Measurements from ENCODE around the gene KRTAP4-3. TPM values are rescaled to one million over a fixed set of nuclear protein-coding genes. Genes with fewer than 3 reads are reported as not detected.
"Not testable (repeated sequence)": the region's sequence is repeated elsewhere in the genome, so short reads cannot be mapped to it uniquely, and the experiment has no call there.

Gene KRTAP4-3
- total and polyA plus RNA-seq, 2 donors: not detected

DNA sequence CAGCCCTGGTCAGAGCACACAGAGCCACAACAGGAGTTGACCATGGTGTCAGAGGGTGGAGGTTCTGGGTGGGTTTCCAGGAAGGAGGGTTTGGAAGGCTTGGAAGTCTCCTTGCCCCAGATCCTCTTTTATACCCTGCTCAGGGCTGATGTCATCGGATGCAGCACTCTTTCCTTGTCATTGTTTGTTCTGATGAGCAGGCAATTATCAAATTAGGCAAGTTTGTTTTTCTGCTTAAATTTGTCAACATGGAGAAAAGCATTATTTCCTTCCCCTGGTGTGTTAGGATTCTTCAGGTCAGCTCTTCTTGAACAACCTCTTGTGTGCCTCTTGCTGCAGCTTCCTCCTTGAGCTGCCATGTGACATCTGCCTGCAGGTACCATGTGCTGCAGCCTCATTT, 7.4 kb downstream of the KRTAP4-3 start, which contains the start of gene KRTAP4-4:
KRTAP4-4 (minus strand) TSS at position 101 of the 400 bp plus-strand sequence; CDS start at position 44, 57 bp downstream.
- no peak within 1 kb of the TSS for H3K4me3 ChIP-seq (ENCODE audit: low read length in 2 of 2)
- no peaks in the 10 kb centered on the region for H3K9me3 ChIP-seq (ENCODE audit: control insufficient read depth in 2 of 2, insufficient read depth in 1 of 2, low read length in 1 of 2)
- H3K27ac ChIP-seq (ENCODE audit: low read depth in 1 of 2, low read length in 1 of 2): no peak within 1 kb of the TSS
- H3K27me3 ChIP-seq (ENCODE audit: control insufficient read depth in 2 of 2, insufficient read depth in 1 of 2, low read length in 1 of 2): no peaks in the 10 kb centered on the region
- H3K36me3 ChIP-seq (ENCODE audit: control insufficient read depth in 2 of 2, insufficient read depth in 2 of 2, low read length in 1 of 2): no peaks in the 10 kb centered on the region
- WGBS: 98% methylated on average over 1 of the region's 1 CpG
- DNase-seq (ENCODE audit: low read depth in 6 of 9, low spot score in 9 of 9): no peak
- H3K4me1 ChIP-seq (ENCODE audit: control insufficient read depth in 2 of 2, insufficient read depth in 2 of 2, low read length in 2 of 2): no peaks in the 10 kb centered on the region

GRCh38 chr17:41160190-41160589, 7.8 kb downstream of the KRTAP4-3 start:
- H3K27ac ChIP-seq (ENCODE audit: low read depth in 1 of 2, low read length in 1 of 2); H3K27me3 ChIP-seq (ENCODE audit: control insufficient read depth in 2 of 2, insufficient read depth in 1 of 2, low read length in 1 of 2); H3K4me1 ChIP-seq (ENCODE audit: control insufficient read depth in 2 of 2, insufficient read depth in 2 of 2, low read length in 2 of 2); DNase-seq (ENCODE audit: low read depth in 6 of 9, low spot score in 9 of 9); H3K4me3 ChIP-seq (ENCODE audit: low read length in 2 of 2); H3K36me3 ChIP-seq (ENCODE audit: control insufficient read depth in 2 of 2, insufficient read depth in 2 of 2, low read length in 1 of 2); H3K9me3 ChIP-seq (ENCODE audit: control insufficient read depth in 2 of 2, insufficient read depth in 1 of 2, low read length in 1 of 2): not testable (repeated sequence)
- WGBS: 95% methylated on average over 3 of the region's 3 CpGs

DNA sequence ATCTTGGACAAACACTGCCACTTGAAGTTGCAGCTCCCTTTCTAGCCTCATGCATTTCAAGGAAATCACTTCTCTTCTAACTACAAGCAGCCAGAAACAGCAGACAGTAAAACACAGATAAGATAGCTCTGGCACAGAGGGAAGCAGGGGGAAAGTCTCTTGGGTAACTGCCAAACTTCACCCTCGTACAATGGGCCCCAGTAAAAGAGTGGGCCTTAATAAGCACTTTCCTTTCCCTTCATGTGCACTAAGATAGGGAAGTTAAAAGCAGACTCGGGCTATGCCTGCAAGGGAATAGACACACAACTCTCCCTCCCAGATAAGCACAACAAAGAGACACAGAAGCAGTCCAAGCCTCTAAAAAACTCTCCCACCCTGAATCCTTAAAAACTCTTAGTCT, 14.2 kb downstream of the KRTAP4-3 start:
- Histone ChIP-seq H3K4me3 (ENCODE audit: low read length in 2 of 2) (no peak overlapping the region), H3K4me1 (ENCODE audit: control insufficient read depth in 2 of 2, insufficient read depth in 2 of 2, low read length in 2 of 2) (no peaks in the 10 kb centered on the region), H3K36me3 (ENCODE audit: control insufficient read depth in 2 of 2, insufficient read depth in 2 of 2, low read length in 1 of 2) (no peaks in the 10 kb centered on the region), H3K27me3 (ENCODE audit: control insufficient read depth in 2 of 2, insufficient read depth in 1 of 2, low read length in 1 of 2) (no peaks in the 10 kb centered on the region), H3K9me3 (ENCODE audit: control insufficient read depth in 2 of 2, insufficient read depth in 1 of 2, low read length in 1 of 2) (no peaks in the 10 kb centered on the region), H3K27ac (ENCODE audit: low read depth in 1 of 2, low read length in 1 of 2) (no peak overlapping the region)
- WGBS: 20% methylated on average over 2 of the region's 2 CpGs
- DNase-seq (ENCODE audit: low read depth in 6 of 9, low spot score in 9 of 9): no peak

DNA sequence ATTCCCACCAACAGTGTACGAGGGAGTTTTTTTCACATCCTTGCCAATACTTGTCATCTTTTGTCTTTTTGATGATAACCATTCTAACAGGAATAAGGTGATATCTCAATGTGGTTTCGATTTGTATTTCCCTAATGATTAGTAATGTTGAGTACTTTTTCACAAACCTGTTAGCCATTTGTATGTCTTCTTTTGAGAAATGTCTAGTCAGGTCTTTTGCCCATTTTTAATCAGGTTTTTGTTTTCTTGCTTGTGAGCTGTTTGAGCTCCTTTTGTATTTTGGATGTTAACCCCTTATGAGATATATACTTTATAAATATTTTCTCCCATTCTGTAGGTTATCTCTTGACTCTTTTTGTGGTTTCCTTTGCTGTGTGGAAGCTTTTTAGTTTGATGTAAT, 16.5 kb downstream of the KRTAP4-3 start:
- Histone ChIP-seq H3K4me3 (ENCODE audit: low read length in 2 of 2) (no peak overlapping the region), H3K36me3 (ENCODE audit: control insufficient read depth in 2 of 2, insufficient read depth in 2 of 2, low read length in 1 of 2) (no peaks in the 10 kb centered on the region), H3K27ac (ENCODE audit: low read depth in 1 of 2, low read length in 1 of 2) (no peak overlapping the region), H3K27me3 (ENCODE audit: control insufficient read depth in 2 of 2, insufficient read depth in 1 of 2, low read length in 1 of 2) (no peaks in the 10 kb centered on the region), H3K4me1 (ENCODE audit: control insufficient read depth in 2 of 2, insufficient read depth in 2 of 2, low read length in 2 of 2) (no peaks in the 10 kb centered on the region), H3K9me3 (ENCODE audit: control insufficient read depth in 2 of 2, insufficient read depth in 1 of 2, low read length in 1 of 2) (no peaks in the 10 kb centered on the region)
- no peak for DNase-seq (ENCODE audit: low read depth in 6 of 9, low spot score in 9 of 9)
- 92% methylated on average over 2 of the region's 2 CpGs for whole genome bisulfite sequencing

DNA sequence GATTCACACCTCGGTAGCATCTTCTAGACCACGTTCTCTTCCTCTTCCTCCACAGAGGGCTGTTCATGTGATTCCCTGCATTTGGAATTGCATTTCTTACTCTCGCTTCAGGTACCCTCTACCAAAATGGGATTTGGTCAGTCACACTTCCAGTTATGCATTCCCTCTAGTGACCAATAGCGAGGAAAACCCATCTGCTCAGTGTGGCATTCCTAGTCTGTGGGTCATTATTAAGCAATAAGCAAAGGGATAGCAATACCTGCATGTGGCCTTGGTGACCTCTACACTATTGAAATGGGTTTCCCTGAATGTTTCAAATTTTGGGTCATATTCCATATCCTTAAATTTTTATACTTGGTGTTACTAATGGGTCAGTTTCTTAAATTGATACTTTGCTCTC, 18.0 kb downstream of the KRTAP4-3 start:
- Histone ChIP-seq H3K36me3 (ENCODE audit: control insufficient read depth in 2 of 2, insufficient read depth in 2 of 2, low read length in 1 of 2) (no peaks in the 10 kb centered on the region), H3K27ac (ENCODE audit: low read depth in 1 of 2, low read length in 1 of 2) (no peak overlapping the region), H3K9me3 (ENCODE audit: control insufficient read depth in 2 of 2, insufficient read depth in 1 of 2, low read length in 1 of 2) (no peaks in the 10 kb centered on the region), H3K27me3 (ENCODE audit: control insufficient read depth in 2 of 2, insufficient read depth in 1 of 2, low read length in 1 of 2) (no peaks in the 10 kb centered on the region), H3K4me1 (ENCODE audit: control insufficient read depth in 2 of 2, insufficient read depth in 2 of 2, low read length in 2 of 2) (no peaks in the 10 kb centered on the region), H3K4me3 (ENCODE audit: low read length in 2 of 2) (no peak overlapping the region)
- WGBS: 93% methylated on average over 4 of the region's 4 CpGs
- DNase-seq (ENCODE audit: low read depth in 6 of 9, low spot score in 9 of 9): no peak

DNA sequence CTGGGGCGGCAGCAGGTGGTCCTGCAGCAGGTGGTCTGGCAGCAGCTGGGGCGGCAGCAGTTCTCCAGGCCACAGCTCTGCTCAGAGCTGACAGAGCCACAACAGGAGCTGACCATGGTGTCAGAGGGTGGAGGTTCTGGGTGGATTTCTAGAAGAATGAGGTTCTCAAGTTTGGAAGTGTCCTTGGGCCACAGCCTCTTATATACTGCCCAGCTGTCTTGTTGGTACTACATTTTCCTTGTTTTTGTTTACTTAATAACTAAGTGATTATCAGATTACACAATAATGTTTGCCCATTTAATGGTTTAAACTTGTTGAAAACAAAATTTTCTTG, 18.4 kb downstream of the KRTAP4-3 start, which contains the start of gene KRTAP4-5:
KRTAP4-5 (minus strand) TSS at position 174 of the 334 bp plus-strand sequence; CDS start at position 116, 58 bp downstream.
- H3K4me3 ChIP-seq (ENCODE audit: low read length in 2 of 2): no peak within 1 kb of the TSS
- 72% methylated on average over 2 of the region's 2 CpGs for WGBS
- no peak for DNase-seq (ENCODE audit: low read depth in 6 of 9, low spot score in 9 of 9)

GRCh38 chr17:41148971-41149651, 18.9 kb downstream of the KRTAP4-3 start:
- H3K27ac ChIP-seq (ENCODE audit: low read depth in 1 of 2, low read length in 1 of 2); H3K4me1 ChIP-seq (ENCODE audit: control insufficient read depth in 2 of 2, insufficient read depth in 2 of 2, low read length in 2 of 2); H3K9me3 ChIP-seq (ENCODE audit: control insufficient read depth in 2 of 2, insufficient read depth in 1 of 2, low read length in 1 of 2); DNase-seq (ENCODE audit: low read depth in 6 of 9, low spot score in 9 of 9); H3K27me3 ChIP-seq (ENCODE audit: control insufficient read depth in 2 of 2, insufficient read depth in 1 of 2, low read length in 1 of 2); H3K36me3 ChIP-seq (ENCODE audit: control insufficient read depth in 2 of 2, insufficient read depth in 2 of 2, low read length in 1 of 2); H3K4me3 ChIP-seq (ENCODE audit: low read length in 2 of 2): not testable (repeated sequence)
- WGBS: 95% methylated on average over 10 of the region's 10 CpGs

More for the DNA sequence above, 18.4 kb downstream of the KRTAP4-3 start, which contains the start of gene KRTAP4-5:
- H3K27ac ChIP-seq (ENCODE audit: low read depth in 1 of 2, low read length in 1 of 2): no peak within 1 kb of the TSS
- H3K4me1 ChIP-seq (ENCODE audit: control insufficient read depth in 2 of 2, insufficient read depth in 2 of 2, low read length in 2 of 2): no peaks in the 10 kb centered on the region
- H3K36me3 ChIP-seq (ENCODE audit: control insufficient read depth in 2 of 2, insufficient read depth in 2 of 2, low read length in 1 of 2): no peaks in the 10 kb centered on the region
- no peaks in the 10 kb centered on the region for H3K27me3 ChIP-seq (ENCODE audit: control insufficient read depth in 2 of 2, insufficient read depth in 1 of 2, low read length in 1 of 2)
- no peaks in the 10 kb centered on the region for H3K9me3 ChIP-seq (ENCODE audit: control insufficient read depth in 2 of 2, insufficient read depth in 1 of 2, low read length in 1 of 2)

DNA sequence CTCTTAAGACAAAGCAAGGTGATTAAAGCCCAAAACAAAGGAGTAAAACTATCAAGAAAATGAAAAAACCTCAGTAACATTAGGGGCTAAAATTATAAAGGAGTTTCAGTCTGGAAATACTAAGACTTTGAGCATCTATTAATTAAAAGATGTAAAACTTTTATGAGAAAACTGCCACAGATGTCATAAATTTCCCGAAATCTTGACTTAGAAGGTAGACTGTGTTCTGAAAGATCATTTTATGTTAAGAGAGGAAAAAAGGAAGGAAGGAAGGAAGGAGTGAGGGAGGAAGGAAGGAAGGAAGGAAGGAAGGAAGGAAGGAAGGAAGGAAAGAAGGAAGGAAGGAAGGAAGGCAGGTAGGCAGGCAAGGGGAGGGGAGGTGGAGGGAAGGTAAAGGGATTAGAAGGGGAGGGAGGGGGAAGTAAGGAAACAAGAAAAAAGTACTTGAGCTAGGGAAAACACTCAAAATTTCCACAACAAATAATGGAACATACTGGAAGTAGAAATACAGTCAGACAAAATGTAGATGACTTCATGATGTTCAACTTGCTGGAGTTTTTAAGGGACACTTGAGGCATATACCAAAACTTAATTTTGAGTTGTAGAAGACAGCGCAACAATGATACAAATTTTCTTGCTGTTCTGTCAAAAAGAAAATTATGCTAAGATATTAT, 20.4 kb downstream of the KRTAP4-3 start:
- whole genome bisulfite sequencing: 98% methylated on average over 2 of the region's 2 CpGs

DNA sequence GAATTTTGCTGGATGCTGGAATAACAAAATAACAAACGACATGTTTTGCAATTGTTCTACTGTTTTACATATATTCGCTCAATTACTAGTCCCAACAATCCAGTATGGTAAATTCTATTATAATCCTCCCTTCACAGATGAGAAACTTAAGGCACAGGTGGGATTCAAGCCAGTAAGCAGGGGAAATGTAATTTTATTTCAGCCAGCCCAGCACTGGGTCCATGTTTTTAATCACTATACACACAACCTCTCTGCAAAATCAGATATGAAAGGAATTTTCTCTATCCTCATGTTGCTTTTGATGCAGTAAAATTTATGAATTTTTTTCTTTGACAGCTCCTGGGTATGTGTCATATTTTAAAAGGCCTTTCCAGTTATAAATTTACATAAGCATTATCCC, 22.8 kb downstream of the KRTAP4-3 start:
- Histone ChIP-seq H3K4me1 (ENCODE audit: control insufficient read depth in 2 of 2, insufficient read depth in 2 of 2, low read length in 2 of 2) (no peaks in the 10 kb centered on the region), H3K4me3 (ENCODE audit: low read length in 2 of 2) (no peak overlapping the region), H3K36me3 (ENCODE audit: control insufficient read depth in 2 of 2, insufficient read depth in 2 of 2, low read length in 1 of 2) (no peaks in the 10 kb centered on the region), H3K27ac (ENCODE audit: low read depth in 1 of 2, low read length in 1 of 2) (no peak overlapping the region), H3K27me3 (ENCODE audit: control insufficient read depth in 2 of 2, insufficient read depth in 1 of 2, low read length in 1 of 2) (no peaks in the 10 kb centered on the region), H3K9me3 (ENCODE audit: control insufficient read depth in 2 of 2, insufficient read depth in 1 of 2, low read length in 1 of 2) (peaks cover under 1 to 1% of the 10 kb centered on the region in 2 donors)
- WGBS: 95% methylated on average over 2 of the region's 2 CpGs
- no peak for DNase-seq (ENCODE audit: low read depth in 6 of 9, low spot score in 9 of 9)

More for the DNA sequence above, 20.4 kb downstream of the KRTAP4-3 start:
- Histone ChIP-seq H3K4me3 (ENCODE audit: low read length in 2 of 2) (no peak overlapping the region), H3K27ac (ENCODE audit: low read depth in 1 of 2, low read length in 1 of 2) (no peak overlapping the region), H3K4me1 (ENCODE audit: control insufficient read depth in 2 of 2, insufficient read depth in 2 of 2, low read length in 2 of 2) (no peaks in the 10 kb centered on the region), H3K36me3 (ENCODE audit: control insufficient read depth in 2 of 2, insufficient read depth in 2 of 2, low read length in 1 of 2) (no peaks in the 10 kb centered on the region), H3K27me3 (ENCODE audit: control insufficient read depth in 2 of 2, insufficient read depth in 1 of 2, low read length in 1 of 2) (no peaks in the 10 kb centered on the region), H3K9me3 (ENCODE audit: control insufficient read depth in 2 of 2, insufficient read depth in 1 of 2, low read length in 1 of 2) (no peaks in the 10 kb centered on the region)
- DNase-seq (ENCODE audit: low read depth in 6 of 9, low spot score in 9 of 9): no peak
